NCI-H226 (cell line): ENCODE results near the gene GAL3ST1.

Experiments
- DNase-seq: peaks from one replicate; pipeline ENCODE4 v3.0.0-alpha.2; 2015

The GAL3ST1 gene

DNA sequence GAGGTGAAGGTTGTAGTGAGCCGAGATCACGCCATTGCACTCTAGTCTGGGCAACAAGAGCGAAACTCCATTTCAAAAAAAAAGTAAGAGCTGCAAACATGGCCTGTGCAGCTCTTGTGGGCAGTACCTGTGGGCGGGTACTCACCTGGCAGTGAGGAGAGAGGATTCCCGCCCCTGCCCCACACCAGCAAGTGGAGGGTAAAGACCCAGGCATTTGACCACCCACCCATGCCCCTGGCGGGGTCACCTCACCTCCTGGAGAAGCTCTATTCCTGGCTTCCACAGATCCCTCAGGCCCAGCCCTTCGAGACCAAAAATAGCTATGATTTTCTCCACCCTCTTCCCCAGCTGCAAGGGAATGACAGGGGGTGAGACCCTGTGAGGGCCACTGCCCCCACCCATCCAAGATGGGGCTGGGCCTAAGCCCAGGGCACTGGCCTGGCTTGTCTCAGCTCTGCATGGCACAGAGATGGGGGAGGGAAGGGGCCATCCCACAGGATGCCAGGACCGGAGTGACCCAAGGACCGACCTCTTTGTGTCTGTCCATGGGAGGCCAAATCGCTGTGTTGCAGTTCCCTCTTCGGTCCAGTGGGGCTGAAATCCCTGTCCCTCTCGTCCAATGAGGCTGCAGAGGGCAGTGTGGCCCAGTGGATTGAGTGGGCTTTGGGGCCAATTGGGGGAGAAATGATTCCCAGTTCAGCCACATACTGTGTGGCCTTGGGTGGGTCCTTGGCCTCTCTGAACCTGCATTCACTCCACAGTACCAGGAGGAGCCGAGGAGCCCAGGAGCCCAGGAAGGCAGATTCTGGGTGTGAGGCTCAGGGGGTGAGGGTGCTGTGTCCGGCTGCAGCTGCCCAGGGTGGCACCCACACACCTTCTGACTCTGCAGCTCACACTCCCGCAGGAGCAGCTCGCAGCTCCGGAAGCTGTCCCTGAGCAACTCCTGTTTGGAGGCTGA, 42.5 kb downstream of the GAL3ST1 start:
- DNase-seq: no peak

DNA sequence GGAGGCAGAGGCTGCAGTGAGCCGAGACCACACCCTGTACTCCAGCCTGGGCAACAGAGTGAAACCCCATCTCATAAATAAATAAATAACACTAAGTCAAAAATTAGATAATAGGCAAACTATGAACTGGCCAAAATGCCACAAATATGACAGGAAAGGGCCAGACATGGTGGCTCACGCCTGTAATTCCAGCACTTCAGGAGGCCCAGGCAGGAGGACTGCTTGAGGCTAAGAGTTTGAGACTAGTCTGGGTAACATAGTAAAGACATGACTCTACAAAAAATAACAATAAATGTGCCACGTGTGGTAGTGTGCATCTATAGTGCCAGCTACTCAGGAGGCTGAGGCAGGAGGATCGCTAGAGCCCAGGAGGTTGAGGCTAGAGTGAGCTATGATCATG, 47.8 kb downstream of the GAL3ST1 start:
- no peak for DNase-seq

DNA sequence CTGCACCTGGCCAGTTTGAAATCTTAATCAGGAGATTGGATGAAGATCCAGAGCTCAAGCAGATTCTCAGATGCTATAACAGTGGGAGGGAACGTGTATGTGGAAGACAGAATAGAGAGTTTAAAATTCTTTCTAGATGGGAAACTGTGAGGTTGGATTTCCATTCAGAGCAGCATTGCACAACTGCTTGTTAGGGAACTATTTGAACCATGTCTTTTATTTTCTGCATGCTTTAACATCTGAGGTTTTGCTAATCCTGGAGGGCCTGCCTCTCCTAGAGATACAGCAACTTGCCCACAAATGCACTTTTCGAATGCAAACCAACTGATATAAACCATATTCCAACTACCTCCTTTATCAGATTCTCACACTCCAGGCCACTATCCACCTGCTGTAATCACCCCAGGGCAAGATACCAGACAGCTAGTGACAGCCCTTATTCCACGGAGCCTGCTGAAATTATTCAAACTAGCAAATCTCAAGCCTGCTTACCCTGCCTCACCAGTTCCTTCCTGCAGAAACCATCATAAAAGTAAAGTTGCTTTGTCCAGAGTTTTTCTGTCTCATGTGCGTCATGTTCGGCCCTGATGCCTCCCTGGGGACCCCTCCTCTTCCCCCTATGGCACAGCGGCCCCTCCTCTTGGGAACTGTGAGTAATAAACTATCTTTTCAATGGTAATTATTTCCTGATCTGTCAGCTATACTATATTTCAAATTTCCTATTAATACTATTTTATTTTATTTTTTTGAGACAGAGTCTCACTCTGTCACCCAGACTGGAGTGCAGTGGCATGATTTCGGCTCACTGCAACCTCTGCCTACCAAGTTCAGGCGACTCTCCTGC, 50.6 kb downstream of the GAL3ST1 start:
- no peak for DNase-seq

DNA sequence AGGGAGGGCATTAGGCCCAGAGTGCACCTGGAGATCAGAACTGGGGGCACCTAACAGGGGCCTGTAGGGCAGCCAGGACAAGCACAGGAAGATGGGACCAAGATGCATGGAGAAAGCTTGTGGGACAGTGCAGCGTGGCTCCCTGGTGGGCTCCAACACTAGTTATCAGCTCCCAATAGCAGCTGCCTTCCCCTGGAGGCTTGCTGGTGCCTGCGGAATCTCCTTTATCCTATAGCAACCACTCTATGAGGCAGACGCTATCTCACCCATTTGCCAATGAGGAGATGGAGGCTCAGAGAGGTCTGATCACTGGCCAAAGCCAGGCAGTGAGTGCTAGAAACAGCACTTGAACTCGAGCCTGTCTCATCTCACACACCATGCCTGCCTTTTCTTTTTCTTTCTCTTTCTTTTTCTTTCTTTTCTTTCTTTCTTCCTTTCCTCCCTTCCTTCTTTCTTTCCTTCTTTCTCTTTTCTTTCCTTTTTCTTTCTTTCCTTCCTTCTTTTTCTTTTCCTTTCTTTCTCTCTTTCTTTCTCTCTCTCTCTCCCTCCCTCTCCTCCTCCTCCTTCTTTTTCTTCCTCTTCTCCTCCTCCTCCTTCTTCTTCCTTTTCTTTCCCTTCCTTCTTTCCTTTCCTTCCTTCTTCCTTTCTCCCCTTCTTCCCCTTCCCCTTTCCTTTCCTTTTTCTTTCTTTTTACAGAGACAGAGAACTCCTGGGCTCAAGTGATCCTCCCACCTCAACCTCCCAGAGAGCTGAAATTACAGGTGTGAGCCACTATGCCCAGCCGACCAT, 52.9 kb downstream of the GAL3ST1 start:
- DNase-seq: no peak

DNA sequence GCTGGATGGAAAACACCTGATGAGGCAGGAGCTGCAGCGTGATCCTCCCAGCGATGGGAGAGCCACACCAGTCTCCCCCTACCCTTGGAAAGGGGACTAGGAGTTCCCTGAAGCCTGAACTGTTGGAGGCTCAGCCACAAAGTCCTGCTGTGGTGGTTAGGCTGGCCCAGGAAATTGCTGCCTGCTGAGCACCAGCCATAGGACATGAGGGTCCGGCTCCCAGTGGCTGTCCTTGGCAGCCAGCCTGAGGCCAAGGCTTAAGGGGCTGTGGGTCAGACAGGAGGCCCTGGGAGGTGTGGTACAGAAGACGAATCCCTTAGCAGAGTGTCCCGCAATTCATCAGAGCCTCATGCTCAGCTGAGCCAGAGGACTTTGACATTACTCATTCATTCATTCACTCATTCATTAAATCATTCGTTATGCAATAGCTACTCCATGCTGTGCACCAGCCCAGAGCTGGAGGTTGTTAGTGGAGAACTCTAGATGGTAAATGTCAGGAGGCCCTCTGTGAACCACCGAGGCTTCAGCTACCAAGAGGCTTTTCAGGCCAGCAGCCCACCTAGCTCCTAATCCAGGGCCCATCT, 54.5 kb downstream of the GAL3ST1 start:
- DNase-seq: no peak

DNA sequence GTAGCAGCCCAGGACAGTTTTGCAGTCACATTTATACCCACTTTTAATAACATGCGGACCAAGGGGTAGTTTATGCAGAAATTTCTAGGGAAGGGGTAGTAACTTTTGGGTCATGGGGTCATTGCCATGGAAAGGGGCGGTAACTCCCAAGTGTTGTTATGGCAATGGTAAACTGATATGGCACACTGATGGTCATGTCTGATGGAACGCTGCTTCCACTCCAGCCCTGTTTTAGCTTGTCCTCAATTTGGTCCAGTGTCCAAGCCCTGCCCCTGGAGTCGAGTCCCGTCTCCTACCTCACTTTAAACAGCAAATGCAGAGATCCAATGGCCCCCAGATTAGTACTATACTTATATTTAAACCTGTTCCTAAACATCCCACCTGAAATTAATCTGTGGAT, 57.7 kb downstream of the GAL3ST1 start:
- no peak for DNase-seq

DNA sequence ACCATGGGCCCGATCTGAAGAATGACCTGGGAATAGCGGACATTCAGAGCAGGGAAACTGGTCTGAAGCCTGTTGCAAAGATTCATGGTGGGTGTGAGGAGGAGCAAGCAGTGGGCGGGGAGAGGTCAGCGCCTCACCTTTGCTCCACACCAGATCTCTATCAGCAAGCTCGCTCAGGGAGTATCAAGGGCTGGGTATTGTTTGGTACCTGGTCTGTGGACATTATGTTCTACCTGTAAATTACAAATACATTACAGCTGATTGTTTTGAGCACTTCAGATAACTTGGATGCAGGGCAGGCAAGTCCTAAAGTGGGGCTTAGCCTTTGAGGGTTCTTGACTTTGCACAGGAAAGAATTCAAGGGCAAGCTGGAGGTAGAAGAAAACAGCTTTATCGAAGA, 58.2 kb downstream of the GAL3ST1 start:
- no peak for DNase-seq

DNA sequence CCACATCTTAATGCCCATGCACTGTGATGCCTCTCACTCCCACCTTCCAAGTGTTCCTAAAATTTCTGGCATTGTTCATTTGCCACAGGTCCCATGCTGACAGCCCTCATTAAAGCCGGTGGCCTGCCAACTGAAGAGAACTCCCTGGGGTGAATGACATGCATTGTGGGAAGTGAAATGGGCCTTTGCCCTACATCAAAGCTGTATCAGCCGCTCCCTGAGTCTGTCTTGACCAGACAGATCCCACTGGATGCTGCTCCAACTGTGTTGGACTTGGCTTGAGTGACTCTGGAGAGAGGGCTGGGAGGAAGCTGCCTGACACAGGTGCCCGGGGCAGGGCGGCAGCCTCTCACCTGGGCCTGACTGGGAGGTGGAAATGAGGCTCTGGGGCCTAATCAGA, 60.2 kb downstream of the GAL3ST1 start:
- no peak for DNase-seq

DNA sequence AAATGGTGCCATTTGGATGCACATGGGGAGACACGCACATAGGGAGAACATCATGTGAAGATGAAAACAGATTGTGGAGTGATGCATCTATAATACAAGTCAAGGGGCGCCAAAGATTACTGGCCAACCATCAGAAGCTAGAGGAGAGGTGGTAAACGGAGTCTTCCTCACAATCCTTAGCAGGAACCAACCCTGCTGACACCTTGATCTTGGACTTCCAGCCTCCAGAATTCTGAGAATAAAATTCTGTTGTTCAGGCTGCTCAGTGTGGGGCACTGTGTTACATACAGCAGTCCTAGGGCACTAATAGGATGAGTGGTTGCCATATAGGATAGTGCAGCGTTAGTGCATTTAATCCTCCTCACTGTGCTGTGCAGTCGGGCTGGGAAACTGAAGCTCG, 61.0 kb downstream of the GAL3ST1 start:
- no peak for DNase-seq

DNA sequence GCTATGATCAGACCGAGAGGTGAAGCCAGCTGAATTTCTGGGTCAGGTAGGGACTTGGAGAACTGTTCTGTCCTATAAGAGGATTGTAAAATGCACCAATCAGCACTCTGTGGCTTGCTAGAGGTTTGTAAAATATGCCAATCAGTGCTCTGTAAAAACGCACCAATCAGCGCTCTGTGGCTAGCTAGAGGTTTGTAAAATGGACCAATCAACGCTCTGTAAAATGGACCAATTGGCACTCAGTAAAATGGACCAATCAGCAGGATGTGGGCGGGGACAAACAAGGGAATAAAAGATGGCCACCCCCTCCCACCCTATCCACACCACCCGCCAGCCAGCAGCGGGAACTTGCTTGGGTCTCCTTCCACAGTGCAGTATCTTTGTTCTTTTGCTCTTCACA, 62.6 kb downstream of the GAL3ST1 start:
- no peak for DNase-seq

DNA sequence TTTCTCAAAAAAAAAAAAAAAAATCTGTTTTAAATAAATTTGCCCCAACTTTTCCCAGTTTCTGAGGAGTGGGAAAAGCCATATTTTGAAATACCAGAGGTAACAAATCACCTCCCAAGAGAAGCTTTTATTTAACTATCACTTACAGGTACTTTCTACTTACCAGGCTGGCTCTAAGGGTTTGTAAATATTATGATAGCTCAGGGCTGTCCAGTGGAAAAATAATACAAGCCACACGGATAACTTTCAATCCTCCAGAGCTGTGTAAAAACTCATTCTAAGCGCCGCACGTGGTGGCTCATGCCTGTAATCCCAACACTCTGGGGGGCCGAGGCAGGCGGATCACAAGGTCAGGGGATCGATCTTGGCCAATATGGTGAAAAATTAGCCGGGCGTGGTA, 63.4 kb downstream of the GAL3ST1 start:
- DNase-seq: no peak

DNA sequence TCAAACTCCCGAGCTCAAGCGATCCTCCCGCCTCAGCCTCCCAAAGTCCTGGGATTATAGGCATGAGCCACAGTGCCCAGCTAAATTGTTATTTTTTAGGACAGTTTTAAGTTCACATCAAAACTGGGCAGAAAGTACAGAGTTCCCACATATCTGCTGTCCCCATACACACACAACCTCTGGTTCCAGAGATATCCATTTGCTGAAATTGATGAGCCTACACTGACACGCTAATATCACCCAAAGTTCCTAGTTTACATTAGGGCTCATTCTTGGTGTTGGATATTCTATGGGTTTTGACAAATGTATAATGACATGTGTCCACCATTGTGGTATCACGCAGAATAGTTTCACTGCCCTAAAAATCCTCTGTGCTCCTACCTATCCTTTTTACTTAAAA, 66.2 kb downstream of the GAL3ST1 start:
- no peak for DNase-seq

DNA sequence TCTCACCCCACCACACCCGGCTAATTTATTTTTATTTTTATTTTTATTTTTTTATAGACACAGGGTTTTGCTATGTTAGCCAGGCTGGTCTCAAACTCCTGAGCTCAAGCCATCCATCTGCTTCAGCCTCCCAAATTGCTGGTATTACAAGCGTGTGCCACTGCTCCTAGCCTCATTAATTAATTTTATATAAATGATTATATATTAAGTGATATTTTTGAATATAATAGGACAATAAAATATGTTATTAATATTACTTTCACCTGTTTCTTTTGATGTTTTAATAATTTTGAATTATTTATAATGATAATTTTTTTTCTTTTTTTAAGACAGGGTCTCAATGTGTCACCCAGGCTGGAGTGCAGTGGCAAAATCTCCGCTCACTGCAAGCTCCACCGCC, 66.8 kb downstream of the GAL3ST1 start:
- no peak for DNase-seq

DNA sequence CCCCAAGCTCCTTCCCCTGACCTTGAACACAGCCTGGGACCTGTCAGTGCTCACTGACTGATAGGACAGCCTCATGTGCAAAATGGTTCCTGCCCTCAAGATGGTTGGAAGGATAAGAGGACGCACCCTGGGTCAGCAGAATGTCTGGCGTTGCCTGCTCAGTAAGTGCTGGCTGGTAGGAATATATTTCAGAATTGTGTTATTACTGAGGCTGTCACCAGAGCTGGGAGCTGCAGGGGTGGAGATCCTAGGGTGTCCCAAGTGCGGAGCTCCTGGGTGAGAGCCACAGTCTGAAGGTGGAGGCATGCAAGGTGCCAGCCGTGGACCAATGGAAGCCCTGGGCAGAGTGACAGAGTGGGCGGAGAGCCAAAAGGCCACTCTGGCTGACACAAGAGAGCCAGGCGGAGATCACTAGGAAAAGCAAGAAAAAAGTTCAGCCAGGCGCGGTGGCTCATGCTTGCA, 67.9 kb downstream of the GAL3ST1 start:
- no peak for DNase-seq
